Retinal pigment epithelial cell (primary cell): Measurements from ENCODE around the gene DENND5A.
A peak's percentile ranks its signal among the peaks of the same experiment; 100 is the strongest.

Experiments
- DNase-seq: peaks from one replicate; pipeline ENCODE4 v3.0.0-alpha.2; 2010; ENCODE audit warnings: low read depth
- H3K4me3 ChIP-seq: 2 replicates; pipeline ENCODE4 v1.5.1; 2011; ENCODE audit warnings: mild to moderate bottlenecking, low read length, control low read depth, moderate library complexity
- CTCF ChIP-seq: conservative IDR thresholded peaks from 2 replicates; pipeline ENCODE4 v1.5.1; 2011; ENCODE audit warnings: low read depth, low read length, control low read depth, inconsistent platforms

Gene DENND5A

GRCh38 chr11:9096427-9096826 lies 168.7 kb downstream of the DENND5A start:
- no peak overlapping the region for H3K4me3 ChIP-seq
- no peak for TF ChIP-seq CTCF
- no peak for DNase-seq

- no peak overlapping the region for H3K4me3 ChIP-seq
- peak; percentile 38 for TF ChIP-seq CTCF
- no peak for DNase-seq
Measured at GRCh38 chr11:9095421-9095820, 169.7 kb downstream of the DENND5A start.

- no peak for DNase-seq
- TF ChIP-seq CTCF: no peak
- no peak overlapping the region for H3K4me3 ChIP-seq
Measured at GRCh38 chr11:9094420-9094819, 170.7 kb downstream of the DENND5A start.

GRCh38 chr11:9092853-9093778 lies 172.0 kb downstream of the DENND5A start:
- H3K4me3 ChIP-seq: no peak overlapping the region
- TF ChIP-seq CTCF: peak; percentile 56
- no peak for DNase-seq

- DNase-seq: no peak
- H3K4me3 ChIP-seq: peak overlapping the region; percentile 23
- no peak for TF ChIP-seq CTCF
Measured at GRCh38 chr11:9092072-9092471, 173.1 kb downstream of the DENND5A start.

- no peak for TF ChIP-seq CTCF
- DNase-seq: no peak
- peak within 1 kb of the TSS; percentile 33 for H3K4me3 ChIP-seq
Measured at GRCh38 chr11:9091044-9091922, 173.9 kb downstream of the DENND5A start, which contains the start of gene SCUBE2. Gene SCUBE2 (minus strand): TSS chr11:9091599. CDS start chr11:9091528, 71 bp downstream.
